GM19043 (cell line): ENCODE data around the gene ASIC1.
"Not testable (repeated sequence)": the region's sequence is repeated elsewhere in the genome, so short reads cannot be mapped to it uniquely, and the experiment has no call there.

Experiments used
- ATAC-seq: cut with Tn5 transposase; IDR thresholded peaks from one replicate; pipeline ENCODE4 v1.9.1; 2021; ENCODE audit warnings: low read depth; ENCODE audit not compliant: unreplicated experiment

Gene ASIC1

DNA sequence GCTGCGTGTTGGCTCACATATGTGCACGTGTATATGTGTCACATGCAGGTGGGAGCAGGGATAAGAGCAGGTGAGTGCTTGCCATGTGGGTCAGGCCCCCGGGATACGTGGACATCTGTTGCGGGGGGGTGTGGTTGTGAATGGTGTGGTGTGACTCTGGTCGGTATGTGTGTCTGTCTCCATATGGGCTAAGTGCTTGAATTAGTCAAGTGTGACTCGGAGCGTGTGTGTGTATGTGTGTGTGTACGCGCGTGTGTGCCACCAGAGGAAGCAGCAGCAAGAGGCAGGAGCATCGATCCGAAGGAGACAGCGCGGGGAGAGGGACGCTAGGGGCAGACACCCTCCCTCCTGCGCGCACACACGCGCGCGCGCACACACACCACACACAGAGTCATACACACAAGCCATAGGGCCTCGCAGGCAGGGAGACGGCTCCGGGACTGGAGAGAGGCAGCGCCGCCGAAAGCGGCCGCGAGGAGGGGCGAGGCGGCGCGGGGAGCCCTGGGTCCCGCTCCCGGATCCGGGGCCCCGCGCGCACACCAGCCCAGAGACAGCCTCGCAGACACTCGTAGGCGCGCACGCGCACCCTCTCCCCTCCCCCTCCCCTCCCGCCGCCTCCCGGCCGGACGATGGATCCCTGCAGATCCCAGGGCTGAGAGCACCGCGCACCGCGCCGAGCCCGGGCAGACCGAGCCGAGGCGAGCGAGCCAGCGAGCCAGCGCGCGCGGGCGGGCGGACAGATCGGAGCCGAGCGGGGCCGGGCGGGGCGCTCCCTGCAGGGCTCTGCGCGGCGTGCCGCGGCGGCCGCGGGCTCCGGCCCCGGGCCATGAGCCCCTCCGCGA, at the start of gene ASIC1:
Gene ASIC1 (plus strand): TSS at position 597 of the 842 bp plus-strand sequence. CDS start 1,171 bp downstream, outside the sequence.
- ATAC-seq, result no peak

- ATAC-seq, result no peak
These were observed 43.8 kb upstream of the ASIC1 start for GRCh38 chr12:50013361-50014147.

GRCh38 chr12:50014342-50014741, 43.1 kb upstream of the ASIC1 start:
- no peak for ATAC-seq

DNA sequence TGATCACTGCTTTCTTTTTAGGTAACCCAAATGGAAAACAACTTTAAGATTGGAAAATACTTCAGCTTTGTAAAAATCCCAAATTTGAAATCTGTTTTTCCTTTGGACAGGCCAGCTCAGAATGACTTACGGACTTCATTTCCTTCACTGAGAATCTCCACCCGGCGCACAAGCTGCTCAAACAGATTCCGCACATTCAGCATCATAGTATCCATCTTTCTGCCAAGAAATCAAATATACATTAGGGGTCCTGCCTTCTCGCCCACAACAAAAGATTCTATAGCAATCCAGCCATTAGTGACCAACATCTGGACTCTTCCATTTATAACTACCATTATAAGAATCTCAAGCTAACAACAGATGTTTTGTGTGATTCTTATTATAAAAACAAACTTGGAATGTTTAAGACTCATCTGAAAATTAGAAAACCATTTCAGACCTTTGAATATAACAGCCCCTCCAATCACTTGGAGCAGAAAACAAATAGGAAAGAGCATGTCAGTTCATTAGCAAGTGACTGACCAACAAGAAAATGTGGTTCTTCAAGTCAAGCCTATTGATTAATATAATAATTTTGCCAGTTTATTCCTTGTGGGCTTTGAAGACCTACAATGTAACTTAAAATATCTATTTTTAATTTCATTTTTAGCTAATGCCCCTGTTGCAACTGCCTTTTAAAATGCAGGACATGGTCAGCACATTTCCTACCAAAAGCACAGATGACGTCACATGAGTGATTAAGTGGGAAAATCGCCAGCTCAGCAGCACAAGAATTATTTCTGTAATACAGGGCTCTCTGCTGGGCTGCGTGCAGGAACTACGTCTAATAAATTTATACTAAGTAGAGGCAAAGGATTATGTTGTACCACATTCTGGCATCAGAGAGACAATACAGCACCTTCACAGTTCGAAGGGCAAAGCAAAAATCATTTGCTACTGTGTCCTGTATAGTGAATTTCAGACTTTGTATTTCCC, 40.6 kb upstream of the ASIC1 start:
- no peak for ATAC-seq

DNA sequence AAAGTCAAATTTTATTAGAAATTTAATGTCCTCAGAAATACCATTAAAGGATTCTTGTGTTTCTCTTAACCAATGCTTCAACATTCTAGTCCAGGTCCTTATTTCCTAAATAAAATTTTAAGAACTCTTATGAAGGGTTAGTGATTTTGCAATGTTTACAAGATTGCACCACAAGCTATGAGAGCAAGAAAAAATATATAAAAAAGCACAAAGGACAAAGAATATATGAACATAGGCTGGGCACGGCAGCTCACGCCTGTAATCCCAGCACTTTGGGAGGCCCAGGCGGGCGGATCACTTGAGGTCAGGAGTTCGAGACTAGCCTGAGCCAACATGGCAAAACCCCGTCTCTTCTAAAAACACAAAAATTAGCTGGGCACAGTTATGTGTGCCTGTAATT, 39.8 kb upstream of the ASIC1 start:
- no peak for ATAC-seq

- no peak for ATAC-seq
These were observed 39.2 kb upstream of the ASIC1 start for GRCh38 chr12:50018154-50018553.

- no peak for ATAC-seq
These were observed 38.4 kb upstream of the ASIC1 start for GRCh38 chr12:50018968-50019367.

GRCh38 chr12:50019524-50019923, 37.9 kb upstream of the ASIC1 start:
- no peak for ATAC-seq

DNA sequence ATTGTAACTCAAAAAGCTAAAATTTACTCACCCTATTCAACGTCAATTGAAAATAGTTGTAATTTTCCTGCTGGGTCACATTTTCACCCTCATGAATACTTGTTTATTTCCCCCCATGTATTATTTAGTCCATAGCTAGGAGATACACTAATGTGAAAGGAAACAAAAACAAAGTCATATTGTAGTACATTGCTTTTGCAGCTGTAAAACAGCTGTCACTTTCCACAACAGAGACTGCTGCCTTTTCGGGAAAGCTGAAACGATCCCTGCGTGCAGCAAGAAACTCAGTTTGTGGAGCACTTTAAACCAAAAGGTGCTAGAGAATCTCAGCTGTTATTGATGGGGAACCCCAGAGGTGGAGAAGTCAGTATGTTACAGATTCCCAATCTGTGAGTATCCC, 36.4 kb upstream of the ASIC1 start:
- ATAC-seq, result no peak

- no peak for ATAC-seq
These were observed 34.5 kb upstream of the ASIC1 start for GRCh38 chr12:50022903-50023302.

GRCh38 chr12:50024227-50024626, 33.2 kb upstream of the ASIC1 start:
- no peak for ATAC-seq

DNA sequence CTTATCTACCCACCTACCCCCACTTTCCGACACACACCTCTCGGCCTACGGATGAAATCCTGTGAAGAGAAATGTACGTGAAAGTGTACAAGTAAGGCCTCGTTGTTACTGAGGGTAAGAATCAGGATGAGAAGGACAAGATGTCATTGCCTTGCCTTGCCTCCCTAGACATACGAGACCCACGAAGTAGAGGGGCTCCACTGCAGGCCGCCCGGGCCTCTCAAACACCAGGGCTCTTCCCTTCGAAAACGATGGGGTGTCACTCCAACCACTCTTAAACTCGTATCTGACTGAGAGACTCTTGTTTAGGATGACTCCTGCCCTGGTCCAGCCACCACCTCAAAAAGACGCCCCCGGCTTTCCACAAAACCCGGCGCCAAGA, 32.6 kb upstream of the ASIC1 start:
- no peak for ATAC-seq

DNA sequence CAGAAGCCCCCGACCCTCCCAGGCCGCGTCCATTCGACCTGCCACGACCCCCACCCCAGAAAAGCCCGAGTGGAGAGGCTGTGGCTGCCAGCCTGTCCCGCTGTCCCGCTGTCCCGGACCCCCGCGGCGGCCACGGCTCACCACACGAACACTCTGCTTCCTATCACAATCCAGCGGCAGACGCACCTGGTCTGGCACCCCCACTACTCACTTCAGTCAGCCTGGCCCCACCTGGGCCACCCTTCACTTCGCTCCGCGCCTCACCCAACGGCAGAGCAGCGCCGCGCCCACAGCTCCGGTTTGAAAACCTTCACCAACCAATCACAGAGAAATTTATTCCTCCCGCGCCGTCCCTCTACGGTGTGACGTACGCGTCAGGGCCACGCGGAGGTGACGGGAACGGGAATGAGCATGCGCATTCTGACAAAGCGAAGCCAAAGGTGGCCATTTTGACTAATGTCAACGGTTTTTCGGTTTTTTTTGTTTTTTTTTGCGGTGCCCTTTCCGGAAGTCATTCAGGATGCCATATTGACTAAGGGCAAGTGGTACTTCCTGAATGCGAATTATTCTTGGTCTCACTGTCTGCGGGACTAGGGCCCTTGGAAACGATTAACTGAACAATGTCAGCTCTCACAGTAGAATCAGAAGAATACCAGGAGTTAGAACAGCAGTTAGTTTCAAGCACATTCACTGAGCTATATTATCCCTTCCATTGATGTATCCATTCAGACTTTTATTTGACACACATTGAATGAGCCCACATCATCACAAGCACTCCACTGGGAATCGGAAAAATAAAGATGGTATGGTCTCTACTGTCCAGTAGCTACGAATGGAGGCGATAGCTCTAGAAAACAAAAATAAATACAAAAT, 32.0 kb upstream of the ASIC1 start, which contains the start of gene RACGAP1:
Gene RACGAP1 (minus strand): TSS at position 308 of the 873 bp plus-strand sequence. CDS start 8,779 bp downstream, outside the sequence.
- peak; percentile 90 for ATAC-seq

DNA sequence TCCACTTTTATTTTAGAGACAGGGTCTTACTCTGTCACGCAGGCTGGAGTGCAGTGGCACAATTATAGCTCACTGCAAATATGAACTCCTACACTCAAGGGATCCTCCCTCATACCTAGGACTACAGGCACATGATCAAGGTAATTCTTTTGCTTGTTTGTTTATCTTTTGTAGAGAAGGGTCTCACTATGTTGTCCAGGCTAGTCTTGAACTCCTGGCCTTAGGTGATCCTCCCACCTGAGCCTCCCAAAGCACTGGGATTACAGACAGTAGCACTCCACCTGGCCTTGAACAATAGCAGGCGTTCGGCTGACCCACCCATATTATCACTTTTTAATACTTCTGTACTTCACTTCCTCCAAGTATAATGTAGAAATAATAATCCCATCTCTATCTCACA, 30.7 kb upstream of the ASIC1 start:
- no peak for ATAC-seq

DNA sequence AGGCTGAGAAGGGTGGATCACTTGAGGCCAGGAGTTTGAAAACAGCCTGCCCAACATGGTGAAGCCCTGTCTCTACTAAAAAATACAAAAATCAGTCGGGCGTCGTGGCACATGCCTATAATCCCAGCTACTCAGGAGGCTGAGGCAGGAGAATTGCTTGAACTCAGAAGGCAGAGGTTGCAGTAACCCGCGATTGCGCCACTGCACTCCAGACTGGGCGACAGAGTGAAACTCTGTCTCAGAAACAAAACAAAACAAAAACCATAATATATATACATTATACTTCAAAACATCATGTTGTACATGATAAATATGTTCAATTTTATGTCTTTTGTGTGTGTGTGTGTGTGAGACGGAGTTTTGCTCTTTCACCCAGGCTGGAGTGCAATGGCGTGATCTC, 26.9 kb upstream of the ASIC1 start:
- not testable (repeated sequence) for ATAC-seq

DNA sequence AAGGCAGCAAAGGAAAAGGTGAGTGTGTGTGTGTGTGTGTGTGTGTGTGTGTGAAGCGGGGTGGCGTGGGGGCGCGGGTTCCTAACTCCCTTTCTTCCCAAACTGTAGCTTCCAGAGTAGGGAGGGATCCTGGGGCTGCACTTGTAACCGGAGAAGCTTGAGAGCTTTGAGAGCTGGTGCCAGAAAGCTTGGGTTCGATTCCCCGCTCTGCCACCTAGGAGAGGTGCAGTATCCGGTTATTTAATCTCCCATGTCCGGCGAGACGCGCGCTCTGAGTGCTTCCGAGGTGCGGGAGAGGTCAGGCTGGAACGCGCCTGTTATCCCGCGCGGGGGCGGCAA, 24.9 kb upstream of the ASIC1 start:
- ATAC-seq, result no peak

DNA sequence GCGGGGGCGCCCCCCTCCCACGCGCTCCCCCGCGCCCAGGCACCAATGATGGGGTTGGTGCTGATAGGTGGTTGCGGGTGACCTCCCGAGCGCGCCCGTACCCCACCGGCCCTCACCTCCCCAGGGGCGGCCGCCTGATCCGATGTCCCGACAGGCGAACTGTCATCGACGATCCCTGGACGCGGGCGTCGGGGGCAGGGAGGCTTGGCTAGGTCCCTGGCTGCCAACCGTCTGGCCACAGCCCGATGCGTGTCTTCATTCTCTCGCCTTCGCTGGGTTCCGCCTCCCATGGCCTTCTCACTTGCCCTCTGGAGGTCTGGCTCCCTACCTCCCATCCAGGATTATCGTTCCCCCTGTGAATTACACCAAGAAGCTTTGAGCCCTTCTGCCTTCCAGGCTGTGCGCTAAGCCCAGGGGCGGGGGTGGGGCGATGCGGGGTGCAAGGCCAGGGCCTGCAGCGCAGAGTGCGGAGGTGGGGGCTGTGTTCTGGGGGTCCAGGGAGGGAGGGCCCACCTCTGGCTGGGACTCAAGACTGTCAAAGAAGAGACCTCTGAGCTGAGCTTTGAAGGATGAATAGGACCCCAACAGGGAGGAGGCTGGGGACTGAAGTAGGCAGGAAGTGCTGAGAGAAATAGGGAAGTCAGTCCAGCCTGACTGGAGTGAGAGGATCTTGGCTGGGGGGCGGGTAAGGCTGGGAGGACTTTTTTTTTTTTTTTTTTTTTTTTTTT, 24.4 kb upstream of the ASIC1 start:
- ATAC-seq, result no peak

- no peak for ATAC-seq
These were observed 19.1 kb upstream of the ASIC1 start for GRCh38 chr12:50038336-50038735.
